ENCODE measurements around the gene SMPD3.

SMPD3 gene

GRCh38 chr16:68371706-68372380, 76.5 kb downstream of the SMPD3 start:
- DNase-seq (ENCODE audit: low read depth in 2 of 3, low spot score in 1 of 3), result no peak

DNA sequence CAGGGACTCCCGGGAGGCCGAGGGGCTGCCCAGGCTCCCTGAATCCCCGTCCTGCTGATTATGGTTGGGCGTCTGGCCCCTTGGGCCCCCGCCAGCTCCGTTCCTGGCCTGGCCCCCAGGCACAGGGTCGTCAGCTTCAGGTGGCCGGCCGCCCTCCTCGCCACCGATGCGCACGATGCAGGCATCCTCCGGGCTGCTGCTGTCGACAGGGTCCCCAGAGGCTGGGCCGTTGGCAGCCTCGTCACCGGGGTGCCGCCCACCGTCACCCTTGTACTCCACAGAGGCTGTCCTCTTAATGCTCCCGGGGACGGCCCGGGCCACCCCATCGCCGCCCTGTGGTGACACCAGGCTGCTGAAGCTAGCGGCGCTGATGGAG, 77.0 kb downstream of the SMPD3 start:
- DNase-seq (ENCODE audit: low read depth in 2 of 3, low spot score in 1 of 3), result no peak

- DNase-seq (ENCODE audit: low read depth in 2 of 3, low spot score in 1 of 3), result no peak
Observed at GRCh38 chr16:68370581-68371275, 77.6 kb downstream of the SMPD3 start.

- DNase-seq (ENCODE audit: low read depth in 2 of 3, low spot score in 1 of 3), result peak; percentile 9 to 34 (median 26)
Observed at GRCh38 chr16:68369697-68370580, 78.4 kb downstream of the SMPD3 start.

- no peak for DNase-seq (ENCODE audit: low read depth in 2 of 3, low spot score in 1 of 3)
Observed at GRCh38 chr16:68369168-68369567, 79.1 kb downstream of the SMPD3 start.

GRCh38 chr16:68368301-68368888, 79.9 kb downstream of the SMPD3 start:
- no peak for DNase-seq (ENCODE audit: low read depth in 2 of 3, low spot score in 1 of 3)

- no peak for DNase-seq (ENCODE audit: low read depth in 2 of 3, low spot score in 1 of 3)
Observed at GRCh38 chr16:68367891-68368290, 80.4 kb downstream of the SMPD3 start.

DNA sequence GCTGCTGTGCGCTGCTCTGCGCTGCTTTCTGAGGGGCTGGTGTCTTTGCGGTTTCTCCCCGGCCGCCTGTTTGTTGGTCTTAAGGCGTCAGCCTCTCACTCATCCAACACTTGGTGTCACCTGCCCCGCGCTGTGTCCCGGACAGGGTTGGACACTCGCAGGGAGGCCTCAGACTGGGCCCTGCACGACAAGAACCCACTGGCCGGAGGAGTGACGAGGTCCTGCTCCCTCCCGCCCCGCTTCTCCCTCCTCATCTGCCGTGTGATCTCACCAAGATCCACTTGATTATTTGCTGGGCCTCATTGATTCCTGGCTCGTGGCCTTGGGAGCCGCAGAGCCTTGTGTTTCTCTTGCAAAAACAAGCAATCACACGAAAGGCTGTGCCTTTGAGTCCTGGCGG, 80.9 kb downstream of the SMPD3 start:
- no peak for DNase-seq (ENCODE audit: low read depth in 2 of 3, low spot score in 1 of 3)

DNA sequence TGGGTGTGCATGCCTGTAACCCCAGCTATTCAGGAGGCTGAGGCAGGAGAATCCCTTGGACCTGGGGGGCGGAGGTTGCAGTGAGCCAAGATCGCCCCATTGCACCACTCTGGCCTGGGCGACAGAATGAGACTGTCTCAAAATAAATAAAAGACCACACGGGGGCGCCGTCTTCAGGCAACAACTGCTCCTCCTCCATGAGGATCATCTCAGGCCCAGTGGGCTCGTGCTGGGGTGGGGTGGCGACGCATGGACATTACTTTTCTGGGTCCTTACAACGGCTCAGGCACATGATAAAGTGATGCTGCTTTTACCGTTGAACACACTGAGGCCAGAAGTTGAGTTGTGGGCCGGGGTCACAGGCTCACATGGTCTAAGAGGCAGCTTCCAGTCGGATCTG, 81.3 kb downstream of the SMPD3 start:
- peak in 2 of 3 donors; percentile 31 to 50 for DNase-seq (ENCODE audit: low read depth in 2 of 3, low spot score in 1 of 3)

DNA sequence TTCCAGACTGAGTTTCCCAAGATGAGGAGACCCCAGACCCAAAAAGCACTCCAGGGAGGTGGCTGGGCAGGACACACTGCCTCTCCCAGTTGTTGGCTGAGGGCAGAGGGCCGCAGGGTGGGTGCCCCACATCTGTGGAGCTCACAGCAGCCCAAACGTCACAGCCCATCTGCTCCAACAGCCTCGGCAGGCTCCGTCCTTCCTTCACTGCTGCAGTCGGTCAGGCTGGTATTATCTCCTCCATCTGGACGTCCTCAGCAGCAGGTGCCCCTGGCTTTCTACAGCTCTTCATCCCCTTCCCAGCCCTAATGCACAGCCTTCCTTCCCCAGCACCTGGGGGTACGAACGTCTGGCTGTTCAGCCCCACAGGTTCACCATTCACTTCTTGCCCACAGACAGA, 82.2 kb downstream of the SMPD3 start:
- no peak for DNase-seq (ENCODE audit: low read depth in 2 of 3, low spot score in 1 of 3)

GRCh38 chr16:68365167-68365817, 83.0 kb downstream of the SMPD3 start:
- no peak for DNase-seq (ENCODE audit: low read depth in 2 of 3, low spot score in 1 of 3)

GRCh38 chr16:68364561-68364998, 83.7 kb downstream of the SMPD3 start:
- DNase-seq (ENCODE audit: low read depth in 2 of 3, low spot score in 1 of 3), result no peak

GRCh38 chr16:68363658-68364521, 84.4 kb downstream of the SMPD3 start:
- DNase-seq (ENCODE audit: low read depth in 2 of 3, low spot score in 1 of 3), result no peak

DNA sequence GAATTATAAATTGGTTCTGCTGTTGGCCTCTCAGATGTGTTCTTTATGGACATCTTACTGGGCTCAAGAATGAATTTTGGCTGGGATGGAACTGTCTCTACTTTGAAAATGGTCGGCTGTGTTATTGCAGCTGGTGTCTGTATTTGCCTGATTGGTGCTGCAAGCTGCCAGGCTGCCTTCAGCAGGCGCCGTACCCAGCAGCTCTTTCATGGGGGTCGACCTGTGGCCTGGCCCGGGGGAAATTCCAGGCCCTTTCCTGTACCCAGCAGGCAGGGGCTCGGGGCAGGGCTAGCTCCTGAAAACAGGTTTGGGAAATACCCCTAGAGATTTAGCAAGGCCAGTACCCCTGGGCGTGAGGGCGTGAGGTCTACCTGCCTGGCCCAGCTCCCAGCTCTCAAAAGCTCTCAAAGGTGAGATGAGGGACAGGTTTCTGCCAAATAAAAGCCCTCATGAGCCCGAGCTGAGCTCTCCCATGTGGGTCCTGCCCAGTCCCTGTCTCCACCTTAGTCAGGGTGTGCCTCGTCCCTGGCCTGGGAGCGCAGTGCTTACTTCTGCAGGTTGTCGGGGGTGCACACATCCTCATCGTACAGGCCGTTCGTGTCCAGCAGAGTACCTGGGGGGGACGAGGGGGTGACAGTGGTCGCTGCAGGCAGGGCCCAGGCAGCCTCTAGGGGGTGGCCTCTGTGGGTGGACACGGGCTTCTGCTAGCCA, 85.2 kb downstream of the SMPD3 start:
- no peak for DNase-seq (ENCODE audit: low read depth in 2 of 3, low spot score in 1 of 3)

DNA sequence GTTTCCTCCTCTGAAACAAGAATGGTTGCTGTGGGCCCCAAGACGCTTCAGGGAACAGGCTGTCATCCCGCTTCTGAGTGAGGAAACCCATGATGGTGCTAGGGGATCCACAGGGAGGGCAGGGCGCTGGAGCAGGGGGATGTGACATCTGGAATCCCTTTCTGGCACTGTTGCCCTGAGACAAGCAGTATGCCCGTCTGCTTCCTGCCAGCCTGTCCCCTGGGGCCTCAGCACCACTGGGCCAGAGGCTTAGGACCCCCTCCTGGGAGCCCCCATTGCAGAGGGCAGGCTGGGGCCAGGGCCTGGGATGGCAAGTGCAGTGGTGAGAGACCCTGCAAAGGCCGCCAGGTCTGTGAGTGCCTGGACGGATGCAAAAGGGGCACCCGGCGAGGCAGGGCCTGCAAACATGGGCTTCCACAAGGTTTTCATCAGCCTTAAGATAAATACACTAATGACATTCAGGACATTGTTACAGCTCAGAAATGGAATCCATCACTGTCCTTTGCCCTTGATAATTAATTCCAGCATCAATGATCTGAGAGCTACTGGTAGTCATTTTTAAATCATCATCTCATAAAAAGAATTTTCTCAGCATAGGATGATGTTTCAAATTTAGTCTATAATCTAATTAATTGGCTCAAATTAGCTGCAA, 85.9 kb downstream of the SMPD3 start:
- no peak for DNase-seq (ENCODE audit: low read depth in 2 of 3, low spot score in 1 of 3)

- no peak for DNase-seq (ENCODE audit: low read depth in 2 of 3, low spot score in 1 of 3)
Observed at GRCh38 chr16:68361485-68361884, 86.8 kb downstream of the SMPD3 start.

DNA sequence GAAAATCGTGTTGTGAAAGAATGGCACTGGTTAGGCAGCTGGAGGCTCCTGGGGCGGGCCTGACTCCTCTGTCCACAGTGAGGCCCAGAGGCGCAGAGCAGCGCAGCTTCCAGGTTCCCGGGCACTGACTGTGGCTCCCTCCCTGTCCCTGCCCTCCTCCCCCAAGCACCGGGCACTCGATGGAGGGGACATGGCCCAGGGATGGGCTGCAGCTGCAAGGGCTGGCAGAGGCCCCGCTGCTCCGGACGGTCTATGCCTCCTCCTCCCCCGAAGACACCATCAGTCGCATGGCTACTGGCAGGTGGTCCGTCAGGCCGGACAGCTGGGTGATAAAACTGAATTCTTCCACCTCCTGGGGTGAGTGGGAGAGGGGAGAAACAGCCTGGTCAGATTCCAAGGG, 87.4 kb downstream of the SMPD3 start:
- no peak for DNase-seq (ENCODE audit: low read depth in 2 of 3, low spot score in 1 of 3)

DNA sequence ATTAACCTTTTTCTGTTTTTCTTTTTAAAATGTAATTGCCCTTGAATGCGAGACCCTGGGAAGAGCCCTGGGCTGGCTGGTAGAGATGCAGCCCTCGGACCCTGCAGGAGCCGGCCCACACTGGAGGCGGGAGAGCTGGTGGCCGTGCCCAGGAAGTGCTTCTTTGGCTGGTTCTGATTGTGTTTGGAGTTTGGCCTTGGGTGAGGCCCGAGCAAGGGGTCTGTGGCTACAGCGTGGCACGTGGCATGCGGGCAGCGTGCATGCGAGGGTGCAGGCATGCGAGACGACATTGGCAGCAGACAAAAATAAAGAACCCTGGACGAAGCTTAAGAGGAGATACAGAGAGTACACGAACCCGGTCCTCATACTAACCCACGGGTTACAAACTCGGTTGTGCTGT, 87.8 kb downstream of the SMPD3 start:
- no peak for DNase-seq (ENCODE audit: low read depth in 2 of 3, low spot score in 1 of 3)
